ENCODE results near the gene CD300E. TPM values are rescaled to one million over a fixed set of nuclear protein-coding genes. Genes with fewer than 3 reads are reported as not detected.

The CD300E gene
- total and polyA plus RNA-seq, 2 of the 13 experiments (the other 11 are each of a cell fraction or from before 2014, with no cell fraction given), result not detected

DNA sequence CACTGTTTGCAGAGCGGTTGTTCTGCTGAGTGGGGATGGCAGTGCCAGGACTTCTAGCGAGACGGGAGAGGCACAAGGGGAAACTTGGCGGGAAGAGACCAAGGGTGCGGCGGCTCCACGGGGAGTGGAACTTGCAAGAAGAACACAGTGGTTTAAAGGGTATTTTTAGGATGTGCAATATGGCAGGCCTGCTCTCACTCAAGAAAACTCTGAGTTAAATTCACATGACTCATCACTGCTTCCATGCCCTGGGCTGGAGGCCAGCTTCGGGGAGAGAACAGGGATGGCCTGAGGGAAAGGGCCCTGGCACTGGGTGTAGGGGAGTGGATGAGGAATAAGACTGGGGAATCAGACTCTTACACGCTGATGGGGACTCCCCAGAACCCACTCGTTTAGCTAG, 18.2 kb downstream of the CD300E start:
- Histone ChIP-seq H3K27ac (ENCODE audit: extremely low read length, insufficient read depth, low read length) (no peak overlapping the region), H3K27me3 (ENCODE audit: control insufficient read depth in 1 of 2, insufficient read depth in 2 of 2, low read length in 2 of 2) (peaks cover 8 to 58% of the 10 kb centered on the region in 2 experiments), H3K36me3 (replicated peaks in 1 of 2; ENCODE audit: control insufficient read depth in 1 of 2, insufficient read depth in 2 of 2, low read length in 2 of 2) (no peaks in the 10 kb centered on the region), H3K4me1 (ENCODE audit: insufficient read depth, low read length) (no peaks in the 10 kb centered on the region), H3K4me3 (replicated peaks in 1 of 3; ENCODE audit: insufficient read depth in 1 of 3, low read depth in 2 of 3, low read length in 3 of 3) (no peak overlapping the region), H3K4me2 (ENCODE audit: low read depth, low read length) (no peak overlapping the region), H4K20me1 (ENCODE audit: insufficient read depth, low read length) (peaks cover 3% of the 10 kb centered on the region), H3K79me2 (ENCODE audit: insufficient read depth, low read length) (no peaks in the 10 kb centered on the region), H3K9ac (ENCODE audit: insufficient read depth, low read depth, low read length) (no peak overlapping the region), H2AFZ (ENCODE audit: low read length) (no peak overlapping the region), H3K9me3 (ENCODE audit: low read length) (no peaks in the 10 kb centered on the region)
- in situ Hi-C loops (cut with HindIII; ENCODE audit: extremely low pct_ligation_motif_present, low pct_unique_long_range_greater_than_20kb), result no loop called here
- intact Hi-C loops (cut with micrococcal nuclease; ENCODE audit: unreplicated experiment), result no loop called here
- DNase-seq (ENCODE audit: low spot score) (no peak), ATAC-seq (no peak), FAIRE-seq (no peak)
- CTCF ChIA-PET (ENCODE audit: low intra/inter-chr PET ratio, low total read pairs), result no interaction called here
- no peak for TF ChIP-seq MIER2 (CRISPR knock-in tag; IDR thresholded peaks at IDR 0.05)
- TF ChIP-seq SNAI1 (CRISPR knock-in tag; IDR thresholded peaks at IDR 0.05; ENCODE audit: borderline replicate concordance), result no peak
- TF ChIP-seq SIX4 (CRISPR knock-in tag; IDR thresholded peaks at IDR 0.05), result no peak
- TF ChIP-seq, protein P1, sequence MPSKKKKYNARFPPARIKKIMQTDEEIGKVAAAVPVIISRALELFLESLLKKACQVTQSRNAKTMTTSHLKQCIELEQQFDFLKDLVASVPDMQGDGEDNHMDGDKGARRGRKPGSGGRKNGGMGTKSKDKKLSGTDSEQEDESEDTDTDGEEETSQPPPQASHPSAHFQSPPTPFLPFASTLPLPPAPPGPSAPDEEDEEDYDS (CRISPR knock-in tag; IDR thresholded peaks at IDR 0.05), result no peak
- no peak for TF ChIP-seq KDM4B (CRISPR knock-in tag; IDR thresholded peaks at IDR 0.05)
- TF ChIP-seq THYN1 (CRISPR knock-in tag; IDR thresholded peaks at IDR 0.05; ENCODE audit: borderline replicate concordance, low read depth), result no peak
- TF ChIP-seq ZMYM3 (CRISPR knock-in tag; IDR thresholded peaks at IDR 0.05), result no peak
- no peak for TF ChIP-seq HOXA7 (CRISPR knock-in tag; IDR thresholded peaks at IDR 0.05)
- no peak for TF ChIP-seq ZNF484 (CRISPR knock-in tag; IDR thresholded peaks at IDR 0.05; ENCODE audit: borderline replicate concordance, low read depth)
- no peak for TF ChIP-seq MTA1 (CRISPR knock-in tag; IDR thresholded peaks at IDR 0.05; ENCODE audit: borderline replicate concordance)
- under 1% methylated on average over 10 of the region's 10 CpGs for WGBS (ENCODE audit: low lambda C conversion rate)
- POLR2A ChIA-PET, result no interaction called here
- BruUV-seq (replicated peaks), result no TSS peak

DNA sequence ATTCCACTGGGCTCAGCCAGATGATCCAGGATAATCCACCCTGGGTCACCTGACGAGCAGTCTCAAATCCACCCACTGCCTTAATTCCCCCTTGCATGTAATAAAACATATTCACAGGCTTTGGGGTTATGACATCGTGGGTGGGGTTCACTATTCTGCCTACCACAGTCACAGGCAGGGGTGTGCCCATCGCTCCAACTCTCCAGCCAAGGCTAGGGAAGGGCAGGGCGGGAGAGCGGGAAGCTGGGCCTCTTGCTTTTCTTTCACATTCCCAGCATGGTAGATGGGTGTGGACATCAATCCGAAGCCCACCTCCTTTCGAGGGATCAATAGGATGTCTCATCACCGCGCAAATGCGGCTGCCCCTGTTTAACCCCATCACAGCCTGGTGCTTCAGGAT, 18.8 kb downstream of the CD300E start:
- DNase-seq (ENCODE audit: low spot score) (no peak), FAIRE-seq (no peak), ATAC-seq (no peak)
- Histone ChIP-seq H3K9ac (ENCODE audit: insufficient read depth, low read depth, low read length) (no peak overlapping the region), H3K27ac (ENCODE audit: extremely low read length, insufficient read depth, low read length) (no peak overlapping the region), H3K27me3 (ENCODE audit: control insufficient read depth in 1 of 2, insufficient read depth in 2 of 2, low read length in 2 of 2) (peaks cover 8 to 59% of the 10 kb centered on the region in 2 experiments), H3K4me2 (ENCODE audit: low read depth, low read length) (no peak overlapping the region), H4K20me1 (ENCODE audit: insufficient read depth, low read length) (peaks cover 3% of the 10 kb centered on the region), H3K36me3 (replicated peaks in 1 of 2; ENCODE audit: control insufficient read depth in 1 of 2, insufficient read depth in 2 of 2, low read length in 2 of 2) (no peaks in the 10 kb centered on the region), H3K4me1 (ENCODE audit: insufficient read depth, low read length) (no peaks in the 10 kb centered on the region), H2AFZ (ENCODE audit: low read length) (no peak overlapping the region), H3K9me3 (ENCODE audit: low read length) (no peaks in the 10 kb centered on the region), H3K79me2 (ENCODE audit: insufficient read depth, low read length) (no peaks in the 10 kb centered on the region), H3K4me3 (replicated peaks in 1 of 3; ENCODE audit: insufficient read depth in 1 of 3, low read depth in 2 of 3, low read length in 3 of 3) (no peak overlapping the region)
- WGBS (ENCODE audit: low lambda C conversion rate), result 4% methylated on average over 10 of the region's 10 CpGs
- CTCF ChIA-PET (ENCODE audit: low intra/inter-chr PET ratio, low total read pairs), result no interaction called here
- POLR2A ChIA-PET, result no interaction called here
- TF ChIP-seq ZNF12 (CRISPR knock-in tag; IDR thresholded peaks at IDR 0.05) (no peak), TMF1 (CRISPR knock-in tag; IDR thresholded peaks at IDR 0.05; ENCODE audit: low read depth) (no peak), ZNF557 (CRISPR knock-in tag; IDR thresholded peaks at IDR 0.05) (no peak)
- TF ChIP-seq, protein P2, sequence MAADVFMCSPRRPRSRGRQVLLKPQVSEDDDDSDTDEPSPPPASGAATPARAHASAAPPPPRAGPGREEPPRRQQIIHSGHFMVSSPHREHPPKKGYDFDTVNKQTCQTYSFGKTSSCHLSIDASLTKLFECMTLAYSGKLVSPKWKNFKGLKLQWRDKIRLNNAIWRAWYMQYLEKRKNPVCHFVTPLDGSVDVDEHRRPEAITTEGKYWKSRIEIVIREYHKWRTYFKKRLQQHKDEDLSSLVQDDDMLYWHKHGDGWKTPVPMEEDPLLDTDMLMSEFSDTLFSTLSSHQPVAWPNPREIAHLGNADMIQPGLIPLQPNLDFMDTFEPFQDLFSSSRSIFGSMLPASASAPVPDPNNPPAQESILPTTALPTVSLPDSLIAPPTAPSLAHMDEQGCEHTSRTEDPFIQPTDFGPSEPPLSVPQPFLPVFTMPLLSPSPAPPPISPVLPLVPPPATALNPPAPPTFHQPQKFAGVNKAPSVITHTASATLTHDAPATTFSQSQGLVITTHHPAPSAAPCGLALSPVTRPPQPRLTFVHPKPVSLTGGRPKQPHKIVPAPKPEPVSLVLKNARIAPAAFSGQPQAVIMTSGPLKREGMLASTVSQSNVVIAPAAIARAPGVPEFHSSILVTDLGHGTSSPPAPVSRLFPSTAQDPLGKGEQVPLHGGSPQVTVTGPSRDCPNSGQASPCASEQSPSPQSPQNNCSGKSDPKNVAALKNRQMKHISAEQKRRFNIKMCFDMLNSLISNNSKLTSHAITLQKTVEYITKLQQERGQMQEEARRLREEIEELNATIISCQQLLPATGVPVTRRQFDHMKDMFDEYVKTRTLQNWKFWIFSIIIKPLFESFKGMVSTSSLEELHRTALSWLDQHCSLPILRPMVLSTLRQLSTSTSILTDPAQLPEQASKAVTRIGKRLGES (CRISPR knock-in tag; IDR thresholded peaks at IDR 0.05; ENCODE audit: borderline replicate concordance), result no peak
- no TSS peak for BruUV-seq (replicated peaks)
- in situ Hi-C loops (cut with HindIII; ENCODE audit: extremely low pct_ligation_motif_present, low pct_unique_long_range_greater_than_20kb) (no loop called here), intact Hi-C loops (cut with micrococcal nuclease; ENCODE audit: unreplicated experiment) (no loop called here)

Measured in HepG2 (cell line).